HG03378 (cell line): Measurements from ENCODE around the gene IGFL3.

ENCODE experiments used
- ATAC-seq: cut with Tn5 transposase; IDR thresholded peaks from one replicate; pipeline ENCODE4 v1.9.1; 2021; ENCODE audit warnings: mild to moderate bottlenecking, moderate library complexity; ENCODE audit not compliant: unreplicated experiment

Gene IGFL3

GRCh38 chr19:46077815-46078167, 46.7 kb downstream of the IGFL3 start:
- ATAC-seq = no peak

GRCh38 chr19:46076951-46077814, 47.3 kb downstream of the IGFL3 start:
- no peak for ATAC-seq

GRCh38 chr19:46076031-46076880, 48.2 kb downstream of the IGFL3 start:
- ATAC-seq = no peak

GRCh38 chr19:46073268-46073922, 51.1 kb downstream of the IGFL3 start:
- ATAC-seq = no peak
